Measurements from ENCODE around the gene STAB2. TPM values are rescaled to one million over a fixed set of nuclear protein-coding genes. Genes with fewer than 3 reads are reported as not detected.

STAB2 gene
- polyA plus RNA-seq, 1 of the 3 experiments (the other 2 are of a cell fraction) = not detected

DNA sequence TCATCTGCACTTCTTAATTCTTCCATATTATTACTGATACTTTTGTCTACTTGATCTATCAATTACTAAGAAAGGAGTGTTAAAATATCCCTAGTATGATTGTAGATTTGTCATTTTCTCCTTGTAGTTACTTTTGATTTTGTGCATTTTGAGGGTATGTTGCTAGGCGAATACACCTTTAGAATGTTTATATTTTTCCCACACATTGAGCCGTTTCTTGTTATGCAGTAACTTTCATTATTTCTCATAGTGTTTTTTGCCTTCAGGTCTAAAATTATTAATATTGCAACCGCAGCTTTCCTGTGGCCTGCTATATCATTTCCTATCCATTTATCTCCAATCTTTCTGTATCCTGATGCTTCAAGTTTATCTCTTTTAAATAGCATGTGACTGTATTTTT, 46.8 kb upstream of the STAB2 start:
- ChIA-PET CTCF (interaction anchor here (0.9 to 5.4 kb wide), 6 partner anchors 9 to 657 kb away, joined by 3 to 31 read pairs (median 4); no protein-coding TSS in a partner anchor), POLR2A (no interaction called here)
- DNase-seq = no peak

More for the DNA sequence above, 46.8 kb upstream of the STAB2 start:
- H3K4me1 ChIP-seq (ENCODE audit: control insufficient read depth in 1 of 2, insufficient read depth in 2 of 2, low read depth in 1 of 2, low read length in 1 of 2) = no peaks in the 10 kb centered on the region
- no peak overlapping the region for H3K9ac ChIP-seq
- H3K9me2 ChIP-seq = no peaks in the 10 kb centered on the region
- H3K79me2 ChIP-seq (ENCODE audit: insufficient read depth) = no peaks in the 10 kb centered on the region
- no peaks in the 10 kb centered on the region for H3K27me3 ChIP-seq (ENCODE audit: insufficient read depth)
- H3F3A ChIP-seq (replicated peaks; ENCODE audit: insufficient read depth) = no peaks in the 10 kb centered on the region
- no peaks in the 10 kb centered on the region for H3K9me3 ChIP-seq
- H2AFZ ChIP-seq (ENCODE audit: low read depth) = no peak overlapping the region
- TF ChIP-seq RCOR1 (IDR thresholded peaks at IDR 0.05; ENCODE audit: low read length) = no peak
- TF ChIP-seq POLR2AphosphoS5 (IDR thresholded peaks at IDR 0.05; ENCODE audit: low read depth, low read length) = no peak
- TF ChIP-seq NRF1 (IDR thresholded peaks at IDR 0.05; ENCODE audit: low read depth, low read length) = no peak
- no peak for TF ChIP-seq FOSL2 (IDR thresholded peaks at IDR 0.05; ENCODE audit: borderline replicate concordance, low read depth)
- TF ChIP-seq MEF2A (IDR thresholded peaks at IDR 0.05; ENCODE audit: borderline replicate concordance, low read depth) = no peak
- TF ChIP-seq RAD21 (IDR thresholded peaks at IDR 0.05; ENCODE audit: low read length) = no peak
- no peak for TF ChIP-seq MAX (IDR thresholded peaks at IDR 0.05; ENCODE audit: low read depth)
- TF ChIP-seq GABPA (IDR thresholded peaks at IDR 0.05; ENCODE audit: low read depth) = no peak
- no peak for TF ChIP-seq JUND (IDR thresholded peaks at IDR 0.05)
- no peak for TF ChIP-seq PBX3 (IDR thresholded peaks at IDR 0.05)
- TF ChIP-seq RFX5 (IDR thresholded peaks at IDR 0.05; ENCODE audit: low read length) = no peak
- no peak for TF ChIP-seq SIN3A (IDR thresholded peaks at IDR 0.05; ENCODE audit: borderline replicate concordance, low read depth, low read length)
- no peak for TF ChIP-seq EZH2phosphoT487 (IDR thresholded peaks at IDR 0.05; ENCODE audit: borderline replicate concordance, low read depth)
- TF ChIP-seq, protein P1, sequence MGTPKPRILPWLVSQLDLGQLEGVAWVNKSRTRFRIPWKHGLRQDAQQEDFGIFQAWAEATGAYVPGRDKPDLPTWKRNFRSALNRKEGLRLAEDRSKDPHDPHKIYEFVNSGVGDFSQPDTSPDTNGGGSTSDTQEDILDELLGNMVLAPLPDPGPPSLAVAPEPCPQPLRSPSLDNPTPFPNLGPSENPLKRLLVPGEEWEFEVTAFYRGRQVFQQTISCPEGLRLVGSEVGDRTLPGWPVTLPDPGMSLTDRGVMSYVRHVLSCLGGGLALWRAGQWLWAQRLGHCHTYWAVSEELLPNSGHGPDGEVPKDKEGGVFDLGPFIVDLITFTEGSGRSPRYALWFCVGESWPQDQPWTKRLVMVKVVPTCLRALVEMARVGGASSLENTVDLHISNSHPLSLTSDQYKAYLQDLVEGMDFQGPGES (IDR thresholded peaks at IDR 0.05; ENCODE audit: low read depth, low read length) = no peak
- no peak for TF ChIP-seq ZBTB33 (IDR thresholded peaks at IDR 0.05; ENCODE audit: borderline replicate concordance, low read depth)
- no peak for TF ChIP-seq GATA2 (CRISPR knock-in tag; IDR thresholded peaks at IDR 0.05)
- 33% methylated on average over 3 of the region's 3 CpGs for WGBS (ENCODE audit: low lambda C conversion rate)
- H3K36me3 ChIP-seq (replicated peaks in 1 of 2; ENCODE audit: control insufficient read depth in 1 of 2, insufficient read depth in 2 of 2, low read length in 1 of 2) = no peaks in the 10 kb centered on the region
- no peak overlapping the region for H3K27ac ChIP-seq (ENCODE audit: low read depth in 2 of 2, low read length in 1 of 2)
- no peaks in the 10 kb centered on the region for H4K20me1 ChIP-seq (ENCODE audit: insufficient read depth)
- no peak overlapping the region for H3K4me3 ChIP-seq (ENCODE audit: low read depth in 2 of 2, low read length in 1 of 2)
- H3K4me2 ChIP-seq = no peak overlapping the region

Measured in SK-N-SH (cell line).